GM23338 (cell line): ENCODE results near the gene CTNNA3. TPM values are rescaled to one million over a fixed set of nuclear protein-coding genes. Genes with fewer than 3 reads are reported as not detected.

Experiments used
- ATAC-seq: fragments of 200-7000 bp; cut with Tn5 transposase; 3 replicates; pipeline ENCODE4 v1.9.1; 2020
- DNase-seq: peaks from one replicate; pipeline ENCODE4 v3.0.0-alpha.2; 2015; ENCODE audit warnings: low spot score
- H2AFZ ChIP-seq: fragments of 200-600 bp; sonication (generic); 2 replicates; pipeline ENCODE4 v1.8.0; 2016; ENCODE audit warnings: antibody characterized with exemption, mild to moderate bottlenecking, moderate library complexity
- H3F3A ChIP-seq: fragments of 200-600 bp; sonication (generic); replicated peaks from 2 replicates; pipeline ENCODE4 v1.8.0; 2017; ENCODE audit warnings: antibody characterized with exemption, mixed run types, low read depth
- H3K27ac ChIP-seq: fragments of 200-600 bp; sonication (generic); 2 replicates; pipeline ENCODE4 v1.6.1; 2016; ENCODE audit warnings: low read depth
- H3K27me3 ChIP-seq: fragments of 200-600 bp; sonication (generic); 2 replicates; pipeline ENCODE4 v1.8.0; 2016; ENCODE audit warnings: mild to moderate bottlenecking, mixed run types, moderate library complexity; ENCODE audit not compliant: insufficient read depth
- H3K36me3 ChIP-seq: fragments of 200-600 bp; sonication (generic); 2 replicates; pipeline ENCODE4 v1.8.0; 2016; ENCODE audit warnings: mild to moderate bottlenecking; ENCODE audit not compliant: insufficient read depth
- H3K4me1 ChIP-seq: fragments of 200-600 bp; sonication (generic); 2 replicates; pipeline ENCODE4 v1.8.0; 2016; ENCODE audit warnings: mild to moderate bottlenecking, moderate library complexity; ENCODE audit not compliant: insufficient read depth
- H3K4me2 ChIP-seq: fragments of 200-600 bp; sonication (generic); 2 replicates; pipeline ENCODE4 v1.7.1; 2017; ENCODE audit warnings: mixed run types
- H3K4me3 ChIP-seq: fragments of 200-600 bp; sonication (generic); 2 replicates; pipeline ENCODE4 v1.6.1; 2016; ENCODE audit warnings: mixed run types
- H3K79me2 ChIP-seq: fragments of 200-600 bp; sonication (generic); replicated peaks from 2 replicates; pipeline ENCODE4 v1.8.0; 2017; ENCODE audit warnings: mild to moderate bottlenecking; ENCODE audit not compliant: insufficient read depth
- H3K9me2 ChIP-seq: fragments of 200-600 bp; sonication (generic); 2 replicates; pipeline ENCODE4 v1.8.0; 2017; ENCODE audit not compliant: insufficient read depth
- H4K20me1 ChIP-seq: fragments of 200-600 bp; sonication (generic); replicated peaks from 2 replicates; pipeline ENCODE4 v1.8.0; 2017; ENCODE audit warnings: mild to moderate bottlenecking; ENCODE audit not compliant: insufficient read depth
- H3K27ac Mint-ChIP-seq: 2 replicates; pipeline ENCODE4 v1.8.0; 2020; ENCODE audit warnings: inconsistent platforms, mild to moderate bottlenecking, moderate library complexity, mixed read lengths
- H3K27me3 Mint-ChIP-seq: 3 replicates; pipeline ENCODE4 v1.8.0; 2022; ENCODE audit warnings: low read depth, mild to moderate bottlenecking, moderate library complexity, mixed read lengths, inconsistent platforms; ENCODE audit not compliant: insufficient read depth, poor library complexity
- H3K36me3 Mint-ChIP-seq: 3 replicates; pipeline ENCODE4 v1.8.0; 2021; ENCODE audit warnings: low read depth, mild to moderate bottlenecking, inconsistent platforms, moderate library complexity, mixed read lengths
- H3K4me1 Mint-ChIP-seq: 3 replicates; pipeline ENCODE4 v1.8.0; 2020; ENCODE audit warnings: mild to moderate bottlenecking, inconsistent platforms, mixed read lengths
- H3K4me3 Mint-ChIP-seq: 3 replicates; pipeline ENCODE4 v1.8.0; 2021; ENCODE audit warnings: moderate library complexity, mild to moderate bottlenecking, inconsistent platforms, mixed read lengths
- H3K9me3 Mint-ChIP-seq: 3 replicates; pipeline ENCODE4 v1.8.0; 2020; ENCODE audit warnings: moderate library complexity, mild to moderate bottlenecking, inconsistent platforms, mixed read lengths
- CREB1 ChIP-seq: fragments of 250-450 bp; sonication (Bioruptor Pico); IDR thresholded peaks from 2 replicates; pipeline ENCODE4 v1.5.0; 2020; ENCODE audit warnings: low read depth, mild to moderate bottlenecking, moderate library complexity
- EZH2 ChIP-seq: fragments of 200-600 bp; sonication (generic); IDR thresholded peaks from one replicate; pipeline ENCODE4 v1.8.0; 2017; ENCODE audit warnings: antibody characterized with exemption, mild to moderate bottlenecking, low read depth; ENCODE audit not compliant: unreplicated experiment
- EZH2phosphoT487 ChIP-seq: fragments of 200-600 bp; sonication (generic); IDR thresholded peaks from one replicate; pipeline ENCODE4 v1.8.1; 2018; ENCODE audit warnings: antibody characterized with exemption; ENCODE audit not compliant: unreplicated experiment
- JUNB ChIP-seq: IDR thresholded peaks from one replicate; pipeline ENCODE4 v1.6.1; 2016; ENCODE audit warnings: antibody characterized with exemption; ENCODE audit not compliant: unreplicated experiment
- NANOG ChIP-seq: IDR thresholded peaks from 2 replicates; pipeline ENCODE4 v1.6.1; 2016; ENCODE audit warnings: antibody characterized with exemption, borderline replicate concordance
- POLR2AphosphoS5 ChIP-seq: IDR thresholded peaks from 2 replicates; pipeline ENCODE4 v1.6.1; 2016; ENCODE audit warnings: antibody characterized with exemption, low read depth
- REST ChIP-seq: IDR thresholded peaks from one replicate; pipeline ENCODE4 v1.6.1; 2018; ENCODE audit warnings: antibody characterized with exemption; ENCODE audit not compliant: unreplicated experiment
- STAT1 ChIP-seq: IDR thresholded peaks from one replicate; pipeline ENCODE4 v1.6.1; 2016; ENCODE audit warnings: antibody characterized with exemption; ENCODE audit not compliant: unreplicated experiment
- ZNF114 ChIP-seq: fragments of 250-450 bp; sonication (Bioruptor Pico); IDR thresholded peaks from 2 replicates; pipeline ENCODE4 v1.5.0; 2020; ENCODE audit warnings: mild to moderate bottlenecking, moderate library complexity
- ZNF331 ChIP-seq: fragments of 250-450 bp; sonication (Bioruptor Pico); IDR thresholded peaks from 2 replicates; pipeline ENCODE4 v1.5.0; 2020; ENCODE audit warnings: low read depth, mild to moderate bottlenecking, moderate library complexity
- ZNF462 ChIP-seq: fragments of 250-450 bp; sonication (Bioruptor Pico); IDR thresholded peaks from 2 replicates; pipeline ENCODE4 v1.5.0; 2020; ENCODE audit warnings: mild to moderate bottlenecking, moderate library complexity
- polyA plus RNA-seq: library from polyadenylated mRNA; unstranded; fragments of >200 nt; fragmentation: Nextera tagmentation; extraction: Ambion mirVana; gene quantifications from 2 replicates; pipeline ENCODE4 v1.2.1, GENCODE V29; 2016
- total RNA-seq: library from RNA; depleted of rRNA; stranded (reverse); fragments of >200 nt; shearing (Covaris generic); gene quantifications from 2 replicates; pipeline ENCODE4 v1.2.3, GENCODE V29; 2014
- TF ChIP-seq, protein P1 (sequence below), 2 experiments: fragments of 200-600 bp in 1 of 2; sonication (generic) in 1 of 2; conservative IDR thresholded peaks; 2 replicates each; pipeline versions ENCODE4 v1.5.1 to v1.6.1; 2016 to 2017; ENCODE audit warnings: antibody characterized with exemption in 2 of 2, low read depth in 2 of 2, mild to moderate bottlenecking in 2 of 2, moderate library complexity in 1 of 2
- TF ChIP-seq, protein P2 (sequence below): IDR thresholded peaks from 2 replicates; pipeline ENCODE4 v1.6.1; 2016; ENCODE audit warnings: antibody characterized with exemption

Gene CTNNA3
- total and polyA plus RNA-seq, 2 experiments from 2014 or later = 0.71 to 3.3 TPM

GRCh38 chr10:67239864-67240497, 456.0 kb downstream of the CTNNA3 start:
- Histone ChIP-seq H3F3A (no peaks in the 10 kb centered on the region), H3K27me3 (no peaks in the 10 kb centered on the region), H3K4me1 (peaks cover 22% of the 10 kb centered on the region), H4K20me1 (no peaks in the 10 kb centered on the region), H2AFZ (no peak overlapping the region), H3K4me3 (no peak overlapping the region), H3K4me2 (no peak overlapping the region), H3K9me2 (no peaks in the 10 kb centered on the region), H3K79me2 (no peaks in the 10 kb centered on the region), H3K27ac (no peak overlapping the region), H3K36me3 (no peaks in the 10 kb centered on the region)
- no peak for DNase-seq
- TF ChIP-seq NANOG (no peak), REST (no peak), POLR2AphosphoS5 (no peak), CREB1 (CRISPR knock-in tag) (no peak), ZNF114 (no peak), EZH2 (no peak), JUNB (no peak), EZH2phosphoT487 (no peak), ZNF462 (CRISPR knock-in tag) (no peak), ZNF331 (CRISPR knock-in tag) (no peak), STAT1 (no peak)
- TF ChIP-seq, protein P1, sequence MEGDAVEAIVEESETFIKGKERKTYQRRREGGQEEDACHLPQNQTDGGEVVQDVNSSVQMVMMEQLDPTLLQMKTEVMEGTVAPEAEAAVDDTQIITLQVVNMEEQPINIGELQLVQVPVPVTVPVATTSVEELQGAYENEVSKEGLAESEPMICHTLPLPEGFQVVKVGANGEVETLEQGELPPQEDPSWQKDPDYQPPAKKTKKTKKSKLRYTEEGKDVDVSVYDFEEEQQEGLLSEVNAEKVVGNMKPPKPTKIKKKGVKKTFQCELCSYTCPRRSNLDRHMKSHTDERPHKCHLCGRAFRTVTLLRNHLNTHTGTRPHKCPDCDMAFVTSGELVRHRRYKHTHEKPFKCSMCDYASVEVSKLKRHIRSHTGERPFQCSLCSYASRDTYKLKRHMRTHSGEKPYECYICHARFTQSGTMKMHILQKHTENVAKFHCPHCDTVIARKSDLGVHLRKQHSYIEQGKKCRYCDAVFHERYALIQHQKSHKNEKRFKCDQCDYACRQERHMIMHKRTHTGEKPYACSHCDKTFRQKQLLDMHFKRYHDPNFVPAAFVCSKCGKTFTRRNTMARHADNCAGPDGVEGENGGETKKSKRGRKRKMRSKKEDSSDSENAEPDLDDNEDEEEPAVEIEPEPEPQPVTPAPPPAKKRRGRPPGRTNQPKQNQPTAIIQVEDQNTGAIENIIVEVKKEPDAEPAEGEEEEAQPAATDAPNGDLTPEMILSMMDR (conservative IDR thresholded peaks at IDR 0.05; ENCODE audit: low read depth in 2 of 2) = no peak
- TF ChIP-seq, protein P2, sequence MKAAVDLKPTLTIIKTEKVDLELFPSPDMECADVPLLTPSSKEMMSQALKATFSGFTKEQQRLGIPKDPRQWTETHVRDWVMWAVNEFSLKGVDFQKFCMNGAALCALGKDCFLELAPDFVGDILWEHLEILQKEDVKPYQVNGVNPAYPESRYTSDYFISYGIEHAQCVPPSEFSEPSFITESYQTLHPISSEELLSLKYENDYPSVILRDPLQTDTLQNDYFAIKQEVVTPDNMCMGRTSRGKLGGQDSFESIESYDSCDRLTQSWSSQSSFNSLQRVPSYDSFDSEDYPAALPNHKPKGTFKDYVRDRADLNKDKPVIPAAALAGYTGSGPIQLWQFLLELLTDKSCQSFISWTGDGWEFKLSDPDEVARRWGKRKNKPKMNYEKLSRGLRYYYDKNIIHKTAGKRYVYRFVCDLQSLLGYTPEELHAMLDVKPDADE = no peak
- H3K27me3 Mint-ChIP-seq = peaks cover 2% of the 10 kb centered on the region
- H3K27ac Mint-ChIP-seq = no peak overlapping the region
- peaks cover 20% of the 10 kb centered on the region for H3K4me1 Mint-ChIP-seq
- no peaks in the 10 kb centered on the region for H3K9me3 Mint-ChIP-seq
- no peaks in the 10 kb centered on the region for H3K36me3 Mint-ChIP-seq
- no peak for ATAC-seq
- no peak overlapping the region for H3K4me3 Mint-ChIP-seq
